Measurements from ENCODE around the gene SLC35G6. TPM values are rescaled to one million over a fixed set of nuclear protein-coding genes. Genes with fewer than 3 reads are reported as not detected.

Gene SLC35G6
- not detected in 2 replicates for total RNA-seq

GRCh38 chr17:7481275-7481674, at the start of gene SLC35G6:
SLC35G6 (plus strand) TSS chr17:7481446; CDS start chr17:7481517, 71 bp downstream.

GRCh38 chr17:7439462-7440112, 41.7 kb upstream of the SLC35G6 start, which contains the start of gene FGF11:
FGF11 (plus strand) TSS chr17:7439512; CDS start chr17:7439621, 109 bp downstream.

GRCh38 chr17:7444682-7445618, 36.3 kb upstream of the SLC35G6 start, which contains the start of gene CHRNB1:
CHRNB1 (plus strand) TSS chr17:7445061; CDS start chr17:7445128, 67 bp downstream.

DNA sequence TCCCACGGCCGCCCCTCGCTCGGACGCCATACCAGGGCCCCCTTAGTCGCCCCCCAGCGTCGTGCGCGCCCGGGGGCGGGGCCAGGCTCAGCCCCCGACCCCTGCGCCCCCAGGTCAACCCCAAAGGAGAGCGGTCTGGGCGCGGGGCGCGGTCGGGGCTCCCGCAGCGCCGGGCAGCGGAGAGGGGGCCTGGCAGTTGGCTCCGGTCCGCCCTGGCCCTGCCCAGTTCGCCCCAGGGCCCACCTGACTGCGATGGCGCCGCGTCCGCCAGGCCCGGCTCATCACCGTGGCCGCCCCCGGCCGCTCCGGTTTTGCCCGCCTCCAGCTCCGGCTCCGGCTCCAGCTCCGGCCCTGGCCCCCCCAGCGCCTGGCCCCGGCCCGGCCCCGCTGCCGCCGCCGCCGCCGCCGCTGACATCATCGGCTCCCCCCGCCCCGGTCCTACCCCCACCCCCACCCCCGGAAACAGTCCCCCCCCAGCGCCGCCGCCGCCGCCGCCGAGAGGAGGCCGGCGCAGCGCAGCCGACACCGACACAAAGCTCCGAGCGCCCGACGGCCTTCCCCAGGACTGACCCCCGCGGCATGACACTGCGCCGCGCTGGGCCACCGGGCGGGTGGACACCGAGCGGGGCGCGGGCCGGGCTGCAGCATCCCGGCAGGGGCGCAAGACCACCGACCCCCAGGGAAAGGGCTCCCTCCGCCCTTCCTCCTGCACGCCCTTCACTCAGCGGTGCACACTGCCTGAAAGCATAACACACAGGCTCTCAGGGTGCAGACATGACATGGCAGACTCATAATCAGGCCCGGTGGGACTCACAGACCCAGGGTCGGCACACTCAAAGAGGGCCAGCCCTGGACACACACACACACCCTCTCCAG, 1.8 kb upstream of the SLC35G6 start, which contains the start of gene ZBTB4:
ZBTB4 (minus strand) TSS at position 419 of the 876 bp plus-strand sequence. CDS start 12,830 bp downstream, outside the sequence.

GRCh38 chr17:7484067-7484918, 3.0 kb downstream of the SLC35G6 start, which contains the start of gene POLR2A:
POLR2A (plus strand) TSS chr17:7484366.

Other genes starting within 250 kb of the SLC35G6 start
- gene DVL2, start 246.9 kb upstream of the SLC35G6 start, total RNA-seq = 54.4 and 63.1 TPM in 2 replicates
- gene PHF23, start 242.0 kb upstream of the SLC35G6 start, total RNA-seq = 34.4 and 38.5 TPM in 2 replicates
- gene GABARAP, start 239.0 kb upstream of the SLC35G6 start, total RNA-seq = 315 and 440 TPM in 2 replicates
- gene CTDNEP1, start 229.7 kb upstream of the SLC35G6 start, total RNA-seq = 30.1 and 39.5 TPM in 2 replicates
- 31.6 and 39.1 TPM in 2 replicates for gene ELP5, start 229.2 kb upstream of the SLC35G6 start, total RNA-seq
- 2.4 and 2.7 TPM in 2 replicates for gene CLDN7, start 219.0 kb upstream of the SLC35G6 start, total RNA-seq
- gene SLC2A4, start 199.7 kb upstream of the SLC35G6 start, total RNA-seq = 0.11 TPM in 1 of 2 replicates, not detected in the other
- gene YBX2, start 186.8 kb upstream of the SLC35G6 start, total RNA-seq = 0.13 TPM in 1 of 2 replicates, not detected in the other
- gene EIF5A, start 173.8 kb upstream of the SLC35G6 start, total RNA-seq = 575 and 584 TPM in 2 replicates
- 38.2 and 42.2 TPM in 2 replicates for gene GPS2, start 166.1 kb upstream of the SLC35G6 start, total RNA-seq
- 7.7 and 13.2 TPM in 2 replicates for gene NEURL4, start 152.1 kb upstream of the SLC35G6 start, total RNA-seq
- 0.11 and 0.26 TPM in 2 replicates for gene ACAP1, start 144.9 kb upstream of the SLC35G6 start, total RNA-seq
- 8.9 and 11.2 TPM in 2 replicates for gene KCTD11, start 129.3 kb upstream of the SLC35G6 start, total RNA-seq
- not detected in 2 replicates for gene TMEM95, start 126.3 kb upstream of the SLC35G6 start, total RNA-seq
- 4.1 and 4.6 TPM in 2 replicates for gene TNK1, start 100.4 kb upstream of the SLC35G6 start, total RNA-seq
- 19.6 and 21.7 TPM in 2 replicates for gene PLSCR3, start 86.9 kb upstream of the SLC35G6 start, total RNA-seq
- 30.4 and 56.3 TPM in 2 replicates for gene TMEM256, start 77.3 kb upstream of the SLC35G6 start, total RNA-seq
- gene NLGN2, start 73.6 kb upstream of the SLC35G6 start, total RNA-seq = 6.9 and 8.6 TPM in 2 replicates
- not detected in 2 replicates for gene SPEM1, start 61.1 kb upstream of the SLC35G6 start, total RNA-seq
- not detected in 2 replicates for gene SPEM2, start 55.8 kb upstream of the SLC35G6 start, total RNA-seq
- gene SPEM3, start 52.6 kb upstream of the SLC35G6 start, total RNA-seq = not detected in 2 replicates
- gene TMEM102, start 46.0 kb upstream of the SLC35G6 start, total RNA-seq = 2.5 and 2.8 TPM in 2 replicates
- 0.76 and 0.91 TPM in 2 replicates for gene FGF11, start 41.9 kb upstream of the SLC35G6 start, total RNA-seq
- gene CHRNB1, start 36.4 kb upstream of the SLC35G6 start, total RNA-seq = 5.2 and 5.4 TPM in 2 replicates
- 40.2 and 41.4 TPM in 2 replicates for gene ZBTB4, start 1.8 kb upstream of the SLC35G6 start, total RNA-seq
- gene POLR2A, start 2.9 kb downstream of the SLC35G6 start, total RNA-seq = 85.8 and 100.0 TPM in 2 replicates
- 11.6 and 16.1 TPM in 2 replicates for gene TNFSF12, start 67.6 kb downstream of the SLC35G6 start, total RNA-seq
- gene TNFSF13, start 77.3 kb downstream of the SLC35G6 start, total RNA-seq = 4.5 and 5.0 TPM in 2 replicates
- 46.4 and 48.1 TPM in 2 replicates for gene SENP3, start 80.5 kb downstream of the SLC35G6 start, total RNA-seq
- 102 and 116 TPM in 2 replicates for gene CD68, start 98.2 kb downstream of the SLC35G6 start, total RNA-seq
- 93.2 and 97.4 TPM in 2 replicates for gene MPDU1, start 102.4 kb downstream of the SLC35G6 start, total RNA-seq
- 0.11 and 0.26 TPM in 2 replicates for gene SOX15, start 108.6 kb downstream of the SLC35G6 start, total RNA-seq
- 26.9 and 28.2 TPM in 2 replicates for gene FXR2, start 133.5 kb downstream of the SLC35G6 start, total RNA-seq
- 41.3 and 41.4 TPM in 2 replicates for gene SAT2, start 146.4 kb downstream of the SLC35G6 start, total RNA-seq
- gene SHBG, start 148.7 kb downstream of the SLC35G6 start, total RNA-seq = 1.3 TPM in 1 of 2 replicates, not detected in the other
- not detected in 2 replicates for gene ATP1B2, start 169.5 kb downstream of the SLC35G6 start, total RNA-seq
- 40.6 and 40.8 TPM in 2 replicates for gene TP53, start 206.0 kb downstream of the SLC35G6 start, total RNA-seq
- 4.1 and 4.4 TPM in 2 replicates for gene WRAP53, start 207.0 kb downstream of the SLC35G6 start, total RNA-seq
- gene EFNB3, start 223.8 kb downstream of the SLC35G6 start, total RNA-seq = 0.54 and 0.91 TPM in 2 replicates
- gene DNAH2, start 236.3 kb downstream of the SLC35G6 start, total RNA-seq = 0.11 and 0.13 TPM in 2 replicates